ENCODE data around the gene OSBPL1A. TPM values are rescaled to one million over a fixed set of nuclear protein-coding genes. Genes with fewer than 3 reads are reported as not detected.

OSBPL1A gene
- total RNA-seq, 4 donors from 2014 or later = 81.4 to 109 (median 99.3) TPM

DNA sequence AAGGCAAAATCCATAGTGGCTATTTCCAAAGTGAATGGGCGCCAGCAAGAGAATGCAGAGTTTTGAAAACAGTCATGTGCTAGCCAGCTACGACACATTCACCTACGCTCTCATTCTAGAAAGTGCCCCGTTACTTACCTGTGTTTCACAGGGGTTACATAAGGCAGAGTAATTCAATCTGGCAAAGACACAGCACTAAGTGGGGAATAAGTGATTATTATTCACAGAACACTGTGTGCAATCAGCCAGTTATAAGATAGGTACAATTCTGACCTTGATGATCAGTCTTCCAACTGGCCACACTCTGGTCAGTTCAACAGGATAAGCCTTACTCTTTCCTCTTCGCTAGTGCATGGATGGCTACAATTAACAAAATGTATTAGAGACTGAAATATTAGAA lies 152.9 kb downstream of the OSBPL1A start:
- Histone ChIP-seq H3K27ac (no peak overlapping the region), H3K4me3 (no peak overlapping the region), H3K9me3 (no peaks in the 10 kb centered on the region), H3K4me1 (peaks cover 0 to 7% (median 0%) of the 10 kb centered on the region in 4 donors), H3K36me3 (peaks cover 0 to 6% (median 0%) of the 10 kb centered on the region in 3 donors), H3K27me3 (no peaks in the 10 kb centered on the region)
- TF ChIP-seq POLR2A (IDR thresholded peaks at IDR 0.05) (no peak), EP300 (IDR thresholded peaks at IDR 0.05) (no peak), CTCF (IDR thresholded peaks at IDR 0.05) (no peak)
- no peak for DNase-seq (ENCODE audit: low spot score in 2 of 2)
- WGBS, 2 donors = 94 to 96% methylated on average over 5 of the region's 5 CpGs

DNA sequence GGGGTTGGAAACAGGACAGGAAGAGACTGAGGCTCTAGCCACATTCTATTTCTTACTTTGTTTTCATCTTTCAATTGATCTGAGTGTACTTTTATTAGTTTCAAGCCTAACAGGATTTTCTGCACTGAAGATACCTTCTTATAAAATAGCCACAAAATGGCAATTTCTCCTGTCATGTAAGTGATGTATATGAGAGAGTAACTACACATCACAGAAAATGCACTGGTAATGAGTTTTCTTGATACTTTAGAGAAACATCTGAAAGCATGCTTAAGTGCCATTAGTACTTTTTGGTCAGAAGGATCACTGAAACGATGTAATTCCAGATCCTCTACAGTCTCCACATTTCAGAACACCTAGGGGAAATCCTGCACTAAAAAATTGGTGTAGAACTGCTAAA lies 153.9 kb downstream of the OSBPL1A start:
- no peak overlapping the region for H3K4me3 ChIP-seq
- H3K27me3 ChIP-seq = no peaks in the 10 kb centered on the region
- DNase-seq (ENCODE audit: low spot score in 2 of 2) = no peak
- H3K27ac ChIP-seq = no peak overlapping the region
- WGBS, 2 donors = 37 to 39% methylated on average over 1 of the region's 1 CpG
- TF ChIP-seq CTCF (IDR thresholded peaks at IDR 0.05) = no peak
- no peak for TF ChIP-seq EP300 (IDR thresholded peaks at IDR 0.05)
- TF ChIP-seq POLR2A (IDR thresholded peaks at IDR 0.05) = no peak
- H3K9me3 ChIP-seq = no peaks in the 10 kb centered on the region
- peaks cover 0 to 12% (median 0%) of the 10 kb centered on the region in 3 donors for H3K36me3 ChIP-seq
- peaks cover 0 to 17% (median 0%) of the 10 kb centered on the region in 4 donors for H3K4me1 ChIP-seq

- TF ChIP-seq POLR2A (IDR thresholded peaks at IDR 0.05) (no peak), EP300 (IDR thresholded peaks at IDR 0.05) (no peak), CTCF (IDR thresholded peaks at IDR 0.05) (no peak)
- peaks cover 0 to 20% (median 0%) of the 10 kb centered on the region in 4 donors for H3K4me1 ChIP-seq
- DNase-seq (ENCODE audit: low spot score in 2 of 2) = no peak
- H3K9me3 ChIP-seq = no peaks in the 10 kb centered on the region
- H3K4me3 ChIP-seq = no peak overlapping the region
- H3K27me3 ChIP-seq = no peaks in the 10 kb centered on the region
- WGBS, 2 donors = 46 to 57% methylated on average over 2 of the region's 2 CpGs
- H3K27ac ChIP-seq = no peak overlapping the region
- H3K36me3 ChIP-seq = peaks cover 0 to 42% (median 0%) of the 10 kb centered on the region in 3 donors
Measured at GRCh38 chr18:24239341-24239740, 158.3 kb downstream of the OSBPL1A start.

DNA sequence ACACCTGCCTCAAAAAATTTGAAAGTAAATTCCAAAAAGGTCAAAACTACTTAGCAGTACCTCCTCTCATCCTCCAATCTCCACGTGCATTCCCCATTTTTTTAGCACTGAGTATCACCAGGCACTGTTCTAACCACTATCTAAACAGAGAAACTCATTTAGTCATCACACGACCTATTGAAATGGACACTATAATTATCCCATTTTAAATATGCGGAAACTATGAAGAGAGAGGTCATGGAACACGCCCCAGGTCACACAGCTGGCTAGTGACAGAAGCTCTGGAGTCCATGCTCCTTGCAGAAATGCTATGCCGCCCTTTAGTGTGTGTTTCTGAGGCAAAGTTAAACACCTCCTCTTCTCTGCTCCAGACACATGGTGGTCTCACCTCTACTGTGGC lies 159.2 kb downstream of the OSBPL1A start:
- Histone ChIP-seq H3K9me3 (no peaks in the 10 kb centered on the region), H3K36me3 (peaks cover 0 to 42% (median 0%) of the 10 kb centered on the region in 3 donors), H3K4me3 (no peak overlapping the region), H3K4me1 (peaks cover 0 to 18% (median 0%) of the 10 kb centered on the region in 4 donors), H3K27me3 (no peaks in the 10 kb centered on the region), H3K27ac (no peak overlapping the region)
- no peak for DNase-seq (ENCODE audit: low spot score in 2 of 2)
- TF ChIP-seq CTCF (IDR thresholded peaks at IDR 0.05) (no peak), EP300 (IDR thresholded peaks at IDR 0.05) (no peak), POLR2A (IDR thresholded peaks at IDR 0.05) (no peak)
- WGBS, 2 donors = 33 to 43% methylated on average over 5 of the region's 5 CpGs

DNA sequence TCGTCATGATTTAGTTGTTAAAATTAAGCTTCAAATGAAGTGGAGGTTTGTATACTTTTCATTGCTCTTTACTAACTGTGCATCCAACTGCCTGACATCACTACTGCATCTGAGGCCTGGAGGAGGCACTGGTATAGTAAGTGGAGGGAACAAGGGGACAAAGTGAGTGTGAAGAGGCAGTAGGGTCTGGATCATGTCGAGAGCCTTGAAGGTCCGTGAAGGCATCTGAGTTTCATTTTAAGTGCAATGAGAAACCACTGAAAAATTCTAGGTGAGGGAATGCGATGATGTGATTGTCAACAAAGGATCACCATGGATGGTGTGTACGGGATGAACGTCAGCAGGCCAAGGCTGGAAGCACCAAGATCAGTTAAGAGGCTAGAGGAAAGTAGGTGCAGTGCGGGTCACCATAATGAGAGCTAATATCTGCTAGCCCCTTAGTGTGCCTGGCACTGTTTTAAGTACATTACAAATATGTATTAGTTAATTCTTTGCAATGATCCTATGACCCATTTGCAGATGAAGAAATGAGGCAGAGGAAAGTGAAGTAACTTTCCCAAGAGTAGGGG lies 162.7 kb downstream of the OSBPL1A start:
- H3K27ac ChIP-seq = peak overlapping the region in 2 of 4 donors; percentile 2 to 72
- H3K4me1 ChIP-seq = peaks cover 0 to 50% (median 0%) of the 10 kb centered on the region in 4 donors
- peaks cover 0 to 42% (median 0%) of the 10 kb centered on the region in 3 donors for H3K36me3 ChIP-seq
- H3K27me3 ChIP-seq = no peaks in the 10 kb centered on the region
- WGBS, 2 donors = 90 to 95% methylated on average over 7 of the region's 7 CpGs
- no peak for DNase-seq (ENCODE audit: low spot score in 2 of 2)
- no peak for TF ChIP-seq POLR2A (IDR thresholded peaks at IDR 0.05)
- TF ChIP-seq CTCF (IDR thresholded peaks at IDR 0.05) = no peak
- no peak for TF ChIP-seq EP300 (IDR thresholded peaks at IDR 0.05)
- no peaks in the 10 kb centered on the region for H3K9me3 ChIP-seq
- H3K4me3 ChIP-seq = no peak overlapping the region
